PC-9 (cell line): ENCODE data around the gene KEL. TPM values are rescaled to one million over a fixed set of nuclear protein-coding genes. Genes with fewer than 3 reads are reported as not detected.

ENCODE experiments used
- BruUV-seq: library from RNA; stranded (reverse); fragments of 400-500 nt; replicated peaks from 2 replicates; lab custom pipeline; 2021; lab: Mats Ljungman, UMichigan
- CTCF ChIA-PET: fragments of 300-600 bp; sonication (Branson Sonifier 250); formaldehyde crosslinking; loops from one replicate; lab custom pipeline; 2022; ENCODE audit warnings: antibody characterized with exemption; lab: Charles Lee
- POLR2A ChIA-PET: fragments of 300-600 bp; sonication (Branson Sonifier 250); formaldehyde crosslinking; loops from one replicate; lab custom pipeline; 2022; ENCODE audit warnings: antibody characterized with exemption; ENCODE audit not compliant: unreplicated experiment; lab: Charles Lee
- DNase-seq, 2 experiments: peaks; one replicate each; pipeline versions ENCODE4 v3.0.0 to v3.0.0-alpha.2; 2015 to 2022; ENCODE audit warnings: mixed read lengths in 1 of 2
- H2AFZ ChIP-seq: fragments of 200-600 bp; sonication (generic); 2 replicates; pipeline ENCODE4 v1.8.1; 2017; ENCODE audit warnings: antibody characterized with exemption
- H3F3A ChIP-seq: fragments of 200-600 bp; sonication (generic); 2 replicates; pipeline ENCODE4 v1.8.1; 2017; ENCODE audit warnings: antibody characterized with exemption, mild to moderate bottlenecking, low read depth; ENCODE audit not compliant: insufficient read depth
- H3K27ac ChIP-seq: fragments of 200-600 bp; sonication (generic); 2 replicates; pipeline ENCODE4 v1.6.1; 2016; ENCODE audit warnings: mixed run types
- H3K27me3 ChIP-seq: fragments of 200-600 bp; sonication (generic); 2 replicates; pipeline ENCODE4 v1.6.1; 2016; ENCODE audit warnings: low read depth, mixed run types; ENCODE audit not compliant: insufficient read depth
- H3K36me3 ChIP-seq: fragments of 200-600 bp; sonication (generic); 2 replicates; pipeline ENCODE4 v1.6.1; 2016; ENCODE audit warnings: low read depth, mixed run types
- H3K4me1 ChIP-seq: fragments of 200-600 bp; sonication (generic); replicated peaks from 2 replicates; pipeline ENCODE4 v1.6.1; 2016; ENCODE audit warnings: mixed run types; ENCODE audit not compliant: insufficient read depth
- H3K4me2 ChIP-seq: fragments of 200-600 bp; sonication (generic); 2 replicates; pipeline ENCODE4 v1.6.1; 2017; ENCODE audit warnings: mixed run types
- H3K4me3 ChIP-seq: fragments of 200-600 bp; sonication (generic); 2 replicates; pipeline ENCODE4 v1.6.1; 2016; ENCODE audit warnings: mixed run types
- H3K79me2 ChIP-seq: fragments of 200-600 bp; sonication (generic); 2 replicates; pipeline ENCODE4 v1.6.1; 2017; ENCODE audit warnings: low read depth, mixed run types
- H3K9me2 ChIP-seq: fragments of 200-600 bp; sonication (generic); 2 replicates; pipeline ENCODE4 v1.8.1; 2017; ENCODE audit warnings: mild to moderate bottlenecking; ENCODE audit not compliant: insufficient read depth
- H3K9me3 ChIP-seq: fragments of 200-600 bp; sonication (generic); 2 replicates; pipeline ENCODE4 v1.8.1; 2016; ENCODE audit warnings: low read depth; ENCODE audit not compliant: insufficient read depth
- H4K20me1 ChIP-seq: fragments of 200-600 bp; sonication (generic); 2 replicates; pipeline ENCODE4 v1.8.1; 2017; ENCODE audit not compliant: insufficient read depth
- CTCF ChIP-seq: fragments of 200-600 bp; sonication (generic); conservative IDR thresholded peaks from 2 replicates; pipeline ENCODE4 v1.6.1; 2017; ENCODE audit warnings: mixed run types, antibody characterized with exemption, mild to moderate bottlenecking, moderate library complexity
- EZH2 ChIP-seq: fragments of 200-600 bp; sonication (generic); IDR thresholded peaks from 2 replicates; pipeline ENCODE4 v1.8.0; 2017; ENCODE audit warnings: antibody characterized with exemption, low read depth
- intact Hi-C: fragments of 100-400 bp; cut with micrococcal nuclease; formaldehyde crosslinking; loops from one replicate; pipeline ENCODE4 v1.10.0; 2022; ENCODE audit not compliant: unreplicated experiment
- total RNA-seq: library from RNA; stranded (reverse); gene quantifications from 2 replicates; pipeline ENCODE4 v1.2.3, GENCODE V29; 2021

Gene KEL
- total RNA-seq, 1 experiment from 2014 or later, result 0.46 TPM

GRCh38 chr7:142956951-142957623, 5.1 kb downstream of the KEL start:
- BruUV-seq, result no TSS peak
- intact Hi-C loops, result loop anchor here (1.0 to 5.0 kb wide), 5 partner anchors 44 to 635 kb away; partner anchors contain the start of gene EPHB6
- CTCF ChIA-PET, result interaction anchor here (0.5 to 1.1 kb wide), 3 partner anchors 76 to 618 kb away, joined by 3 to 9 read pairs (median 3); no protein-coding TSS in a partner anchor
- Histone ChIP-seq H3K36me3 (no peaks in the 10 kb centered on the region), H3K4me2 (peak overlapping the region; percentile 75), H4K20me1 (no peaks in the 10 kb centered on the region), H3K9me2 (no peaks in the 10 kb centered on the region), H3K4me3 (peak overlapping the region; percentile 30; the same call in 1 of the 2 replicates), H3K79me2 (no peaks in the 10 kb centered on the region), H3K9me3 (0 out of 2 replicates have a peak, but pooled peaks cover 5% of the 10 kb centered on the region), H3K27me3 (0 out of 2 replicates have a peak, but pooled peaks cover 11% of the 10 kb centered on the region), H2AFZ (no peak overlapping the region), H3K27ac (peak overlapping the region; percentile 68), H3F3A (peaks cover 30% of the 10 kb centered on the region; the same call in 1 of the 2 replicates), H3K4me1 (peaks cover 31% of the 10 kb centered on the region)
- DNase-seq, result peak; percentile 66 to 89
- TF ChIP-seq CTCF (no peak), EZH2 (no peak)
- POLR2A ChIA-PET, result interaction anchor here (0.6 kb wide), 2 partner anchors 59 to 443 kb away, joined by 7 to 15 read pairs; no protein-coding TSS in a partner anchor

DNA sequence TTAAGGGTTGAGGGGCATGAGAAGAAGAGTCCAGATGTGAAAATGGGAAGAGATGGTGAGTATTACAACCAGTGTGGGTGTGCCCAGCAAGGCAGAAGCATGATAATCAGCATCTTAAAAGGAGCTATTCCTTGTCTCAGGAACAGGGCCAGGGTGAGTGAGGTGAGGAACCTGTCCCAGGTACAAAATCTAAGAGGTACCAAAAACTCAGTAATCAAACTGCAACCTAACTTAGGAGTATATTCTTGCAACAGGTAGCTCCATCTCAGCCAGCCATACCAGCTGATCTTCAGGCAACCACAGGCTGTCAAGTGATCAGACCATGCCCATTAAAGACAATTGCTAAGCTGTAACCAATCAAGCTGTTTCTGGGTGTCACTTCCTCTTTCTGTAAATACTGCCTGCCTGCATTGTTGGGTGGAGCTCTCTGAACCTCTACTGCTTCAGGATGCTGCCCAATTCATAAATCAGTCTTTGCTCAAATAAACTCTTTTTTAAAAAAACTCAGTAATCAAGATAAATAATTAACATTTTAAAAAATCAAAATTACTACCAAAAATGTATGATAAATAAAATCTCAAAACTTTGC, 7.4 kb downstream of the KEL start:
- H3F3A ChIP-seq, result peaks cover 30% of the 10 kb centered on the region; the same call in 1 of the 2 replicates
- no peak for DNase-seq
- 0 out of 2 replicates have a peak, but pooled peaks cover 5% of the 10 kb centered on the region for H3K9me3 ChIP-seq
- CTCF ChIA-PET, result no interaction called here
- no peaks in the 10 kb centered on the region for H3K79me2 ChIP-seq
- POLR2A ChIA-PET, result no interaction called here
- H3K9me2 ChIP-seq, result no peaks in the 10 kb centered on the region
- BruUV-seq, result no TSS peak
- H3K27ac ChIP-seq, result no peak overlapping the region
- H3K4me3 ChIP-seq, result no peak overlapping the region
- intact Hi-C loops, result loop anchor here (5.0 kb wide), 1 partner anchor 632 kb away; no protein-coding TSS in a partner anchor
- H3K4me2 ChIP-seq, result no peak overlapping the region
- H3K4me1 ChIP-seq, result peaks cover 31% of the 10 kb centered on the region
- H2AFZ ChIP-seq, result no peak overlapping the region
- H3K36me3 ChIP-seq, result no peaks in the 10 kb centered on the region
- no peaks in the 10 kb centered on the region for H4K20me1 ChIP-seq
- H3K27me3 ChIP-seq, result 0 out of 2 replicates have a peak, but pooled peaks cover 11% of the 10 kb centered on the region
- TF ChIP-seq CTCF (no peak), EZH2 (no peak)

DNA sequence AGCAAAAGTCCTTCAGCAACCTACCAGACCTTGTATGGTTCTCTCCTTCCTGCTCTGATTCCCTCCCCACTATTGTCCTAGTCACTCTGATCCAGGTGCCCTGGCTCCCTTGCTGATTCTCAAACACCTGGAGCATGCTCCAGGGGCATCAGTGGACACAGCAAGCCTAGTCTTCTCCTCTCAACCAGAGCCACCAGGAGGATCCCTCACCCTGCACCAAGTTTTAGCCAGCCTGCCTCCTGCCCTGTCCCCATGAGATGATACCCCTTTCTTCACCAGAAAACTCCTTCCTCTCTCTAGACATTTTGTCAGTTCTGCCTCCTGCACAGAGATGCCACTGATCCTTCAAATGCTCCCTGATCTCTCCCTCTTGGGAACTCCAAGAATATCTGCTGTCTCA, 11.9 kb downstream of the KEL start:
- POLR2A ChIA-PET, result no interaction called here
- CTCF ChIA-PET, result no interaction called here
- H3K9me2 ChIP-seq, result no peaks in the 10 kb centered on the region
- 0 out of 2 replicates have a peak, but pooled peaks cover 11% of the 10 kb centered on the region for H3K27me3 ChIP-seq
- no TSS peak for BruUV-seq
- H3F3A ChIP-seq, result no peaks in the 10 kb centered on the region
- TF ChIP-seq CTCF (no peak), EZH2 (no peak)
- H2AFZ ChIP-seq, result no peak overlapping the region
- H3K4me2 ChIP-seq, result no peak overlapping the region
- H3K36me3 ChIP-seq, result no peaks in the 10 kb centered on the region
- no peaks in the 10 kb centered on the region for H4K20me1 ChIP-seq
- intact Hi-C loops, result no loop called here
- no peak for DNase-seq
- H3K4me1 ChIP-seq, result no peaks in the 10 kb centered on the region
- H3K27ac ChIP-seq, result no peak overlapping the region
- H3K4me3 ChIP-seq, result no peak overlapping the region
- 0 out of 2 replicates have a peak, but pooled peaks cover 5% of the 10 kb centered on the region for H3K9me3 ChIP-seq
- no peaks in the 10 kb centered on the region for H3K79me2 ChIP-seq
